Thyroid gland (tissue), 4 donors: ENCODE data around the gene JPH4. TPM values are rescaled to one million over a fixed set of nuclear protein-coding genes. Genes with fewer than 3 reads are reported as not detected.
"Not testable (repeated sequence)": the region's sequence is repeated elsewhere in the genome, so short reads cannot be mapped to it uniquely, and the experiment has no call there.

Experiments used
- DNase-seq, 2 donors: peaks; one replicate each; pipeline ENCODE4 v3.0.0-alpha.2; 2019
- H3K27ac ChIP-seq, 3 donors: fragments of 200-600 bp; sonication (generic); 1 replicate in 2 of 3; 2 replicates in 1 of 3; pipeline ENCODE4 v1.5.1; 2016 to 2019; ENCODE audit warnings: mild to moderate bottlenecking in 1 of 3, moderate library complexity in 1 of 3
- H3K27me3 ChIP-seq: fragments of 200-600 bp; sonication (generic); one replicate; pipeline ENCODE4 v1.5.1; 2019
- H3K36me3 ChIP-seq, 2 donors: fragments of 200-600 bp; sonication (generic); one replicate each; pipeline ENCODE4 v1.5.1; 2016 to 2019
- H3K4me1 ChIP-seq, 2 donors: fragments of 200-600 bp; sonication (generic); one replicate each; pipeline ENCODE4 v1.5.1; 2017 to 2019
- H3K4me3 ChIP-seq, 3 donors: fragments of 200-600 bp; sonication (generic); replicated peaks in 1 of 3; 1 replicate in 2 of 3; 2 replicates in 1 of 3; pipeline ENCODE4 v1.5.1; 2016; ENCODE audit warnings: mild to moderate bottlenecking in 1 of 3
- H3K9me3 ChIP-seq: fragments of 200-600 bp; sonication (generic); one replicate; pipeline ENCODE4 v1.5.1; 2017
- POLR2A ChIP-seq, 2 donors: fragments of 450-650 bp; IDR thresholded peaks; one replicate each; pipeline ENCODE4 v1.6.1; 2017; ENCODE audit warnings: antibody characterized with exemption in 2 of 2, mild to moderate bottlenecking in 2 of 2, moderate library complexity in 1 of 2
- WGBS, 2 donors: methylation state at CpG; one replicate each; pipeline ENCODE4 v1.1.5; 2017; 5-methylcytosine and 5-hydroxymethylcytosine counted together
- intact Hi-C: fragments of 100-400 bp; cut with DNase I; formaldehyde crosslinking; loops from one replicate; pipeline ENCODE4 v1.15.1; 2023
- total RNA-seq, 4 donors: library from RNA; depleted of rRNA; stranded (reverse); fragments of >200 nt; gene quantifications; one replicate each; pipeline ENCODE4 v1.2.3, GENCODE V29; 2016
- TF ChIP-seq, protein P1 (sequence below), 6 experiments: fragments of 200-600 bp in 3 of 6; fragments of 450-650 bp in 3 of 6; sonication (generic) in 3 of 6; IDR thresholded peaks; one replicate each; pipeline ENCODE4 v1.5.1; 2016 to 2019; ENCODE audit warnings: antibody characterized with exemption in 6 of 6, mild to moderate bottlenecking in 2 of 6, inconsistent platforms in 1 of 6, moderate library complexity in 1 of 6

Gene JPH4
- total RNA-seq, 4 donors from 2014 or later = 0.11 to 0.54 (median 0.27) TPM; not detected in 1

DNA sequence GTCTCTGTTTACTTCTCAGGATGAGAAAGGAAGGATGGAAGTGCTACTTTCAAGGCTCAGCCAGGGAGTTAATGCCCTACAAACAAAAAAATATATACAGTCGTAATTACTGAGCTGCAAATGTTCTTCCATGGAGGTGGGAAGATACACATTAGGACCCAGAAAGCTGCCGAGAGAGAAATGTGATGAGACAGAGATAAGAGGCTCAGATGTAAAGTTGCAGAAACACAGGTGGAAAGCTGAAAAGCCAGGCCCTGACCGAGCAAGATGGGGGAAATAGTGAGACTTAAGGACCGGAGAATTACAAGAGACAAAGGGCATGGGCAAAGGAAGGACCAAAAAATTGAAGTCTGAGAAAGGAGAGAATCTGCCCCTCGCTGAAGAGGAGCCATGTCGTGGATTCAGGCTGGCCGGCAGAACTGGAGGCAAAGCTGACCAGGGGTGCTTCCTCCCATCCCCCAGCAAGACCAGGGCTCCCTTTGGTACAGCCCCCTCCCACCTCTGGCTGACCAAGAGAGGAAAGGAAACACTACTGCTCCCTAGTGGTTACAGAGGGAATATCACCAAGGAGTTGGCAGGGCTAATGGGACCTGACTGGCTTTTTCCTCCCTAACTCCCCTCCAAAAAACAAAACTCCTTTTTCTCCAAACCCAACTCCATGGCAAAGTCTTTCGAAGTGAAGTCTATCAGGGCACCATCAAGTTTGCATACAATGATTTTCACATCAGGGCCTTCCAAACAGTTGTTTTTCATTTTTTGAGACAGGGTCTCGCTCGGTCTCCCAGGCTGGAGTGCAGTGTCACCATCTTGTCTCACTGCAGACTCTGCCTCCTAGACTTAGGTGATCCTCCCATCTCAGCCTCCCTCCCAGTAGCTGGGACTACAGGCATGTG is 39.1 kb downstream of the JPH4 start:
- Histone ChIP-seq H3K27me3 (no peaks in the 10 kb centered on the region), H3K36me3 (no peaks in the 10 kb centered on the region), H3K9me3 (no peaks in the 10 kb centered on the region), H3K27ac (no peak overlapping the region), H3K4me1 (no peaks in the 10 kb centered on the region), H3K4me3 (no peak overlapping the region)
- 39 to 40% methylated on average over 10 of the region's 10 CpGs for WGBS, 2 donors
- intact Hi-C loops = no loop called here
- DNase-seq = no peak
- TF ChIP-seq, protein P1, sequence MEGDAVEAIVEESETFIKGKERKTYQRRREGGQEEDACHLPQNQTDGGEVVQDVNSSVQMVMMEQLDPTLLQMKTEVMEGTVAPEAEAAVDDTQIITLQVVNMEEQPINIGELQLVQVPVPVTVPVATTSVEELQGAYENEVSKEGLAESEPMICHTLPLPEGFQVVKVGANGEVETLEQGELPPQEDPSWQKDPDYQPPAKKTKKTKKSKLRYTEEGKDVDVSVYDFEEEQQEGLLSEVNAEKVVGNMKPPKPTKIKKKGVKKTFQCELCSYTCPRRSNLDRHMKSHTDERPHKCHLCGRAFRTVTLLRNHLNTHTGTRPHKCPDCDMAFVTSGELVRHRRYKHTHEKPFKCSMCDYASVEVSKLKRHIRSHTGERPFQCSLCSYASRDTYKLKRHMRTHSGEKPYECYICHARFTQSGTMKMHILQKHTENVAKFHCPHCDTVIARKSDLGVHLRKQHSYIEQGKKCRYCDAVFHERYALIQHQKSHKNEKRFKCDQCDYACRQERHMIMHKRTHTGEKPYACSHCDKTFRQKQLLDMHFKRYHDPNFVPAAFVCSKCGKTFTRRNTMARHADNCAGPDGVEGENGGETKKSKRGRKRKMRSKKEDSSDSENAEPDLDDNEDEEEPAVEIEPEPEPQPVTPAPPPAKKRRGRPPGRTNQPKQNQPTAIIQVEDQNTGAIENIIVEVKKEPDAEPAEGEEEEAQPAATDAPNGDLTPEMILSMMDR (IDR thresholded peaks at IDR 0.05) = peak; percentile 45 to 80 (median 56)
- no peak for TF ChIP-seq POLR2A (IDR thresholded peaks at IDR 0.05)

DNA sequence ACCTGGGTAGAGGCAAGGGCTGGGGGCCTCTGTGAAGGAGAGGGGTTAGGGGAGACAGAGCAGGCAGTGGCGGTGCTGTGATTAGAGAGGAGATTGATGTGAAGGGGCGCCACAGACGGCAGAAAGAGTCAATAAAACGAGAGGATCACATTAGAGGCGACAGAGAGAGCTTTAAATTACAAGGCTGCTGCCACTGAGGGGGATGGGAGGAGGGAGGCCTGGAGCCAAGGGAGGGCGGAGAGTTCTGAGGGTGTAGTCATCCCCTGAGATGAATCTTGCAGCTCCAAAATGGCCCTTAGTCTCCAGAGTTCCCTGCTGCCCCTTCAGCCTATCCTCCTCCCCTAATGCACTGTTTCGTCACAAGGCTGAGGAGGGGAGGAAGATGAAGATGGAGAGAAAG is 39.8 kb downstream of the JPH4 start:
- Histone ChIP-seq H3K27ac (no peak overlapping the region), H3K4me3 (no peak overlapping the region), H3K9me3 (no peaks in the 10 kb centered on the region), H3K4me1 (no peaks in the 10 kb centered on the region), H3K27me3 (no peaks in the 10 kb centered on the region), H3K36me3 (no peaks in the 10 kb centered on the region)
- 53 to 54% methylated on average over 7 of the region's 7 CpGs for WGBS, 2 donors
- no peak for DNase-seq
- TF ChIP-seq, protein P1 (IDR thresholded peaks at IDR 0.05) = no peak
- intact Hi-C loops = no loop called here

DNA sequence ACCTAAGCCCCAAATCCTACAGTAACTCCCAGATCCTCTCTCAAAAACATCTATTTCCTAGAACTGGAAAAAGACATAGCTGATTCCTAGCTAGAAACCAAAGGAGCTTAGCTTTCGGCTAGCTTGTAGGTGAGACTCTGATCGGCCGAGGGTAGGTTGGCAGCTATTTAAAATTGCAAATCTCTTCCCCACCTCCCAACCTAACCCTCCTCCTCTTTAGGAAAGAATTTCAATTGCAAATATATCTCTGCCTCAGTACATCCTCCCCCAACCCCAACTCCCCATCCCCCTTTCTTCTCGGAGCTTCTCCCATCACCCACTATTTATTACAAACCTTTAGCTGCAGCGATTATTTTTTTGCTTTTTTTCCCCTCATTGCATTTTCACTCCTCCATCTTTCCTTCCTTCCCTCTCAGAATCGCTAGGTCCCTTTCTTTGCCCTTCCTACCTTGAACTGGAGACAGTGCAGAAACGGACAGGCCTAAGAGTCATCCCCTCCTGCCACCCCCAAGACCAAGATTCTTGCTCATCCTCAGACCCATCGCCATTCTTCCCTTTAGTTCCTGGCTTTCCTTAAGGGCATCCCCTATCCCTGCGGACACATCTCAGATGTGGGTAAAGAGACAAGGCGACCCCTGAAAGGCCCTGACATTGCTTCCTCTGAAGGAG is 40.4 kb downstream of the JPH4 start:
- Histone ChIP-seq H3K9me3 (no peaks in the 10 kb centered on the region), H3K36me3 (no peaks in the 10 kb centered on the region), H3K4me3 (no peak overlapping the region), H3K4me1 (no peaks in the 10 kb centered on the region), H3K27ac (no peak overlapping the region), H3K27me3 (no peaks in the 10 kb centered on the region)
- no peak for TF ChIP-seq POLR2A (IDR thresholded peaks at IDR 0.05)
- TF ChIP-seq, protein P1 (IDR thresholded peaks at IDR 0.05) = no peak
- no peak for DNase-seq
- 62 to 65% methylated on average over 10 of the region's 10 CpGs for WGBS, 2 donors
- intact Hi-C loops = no loop called here

DNA sequence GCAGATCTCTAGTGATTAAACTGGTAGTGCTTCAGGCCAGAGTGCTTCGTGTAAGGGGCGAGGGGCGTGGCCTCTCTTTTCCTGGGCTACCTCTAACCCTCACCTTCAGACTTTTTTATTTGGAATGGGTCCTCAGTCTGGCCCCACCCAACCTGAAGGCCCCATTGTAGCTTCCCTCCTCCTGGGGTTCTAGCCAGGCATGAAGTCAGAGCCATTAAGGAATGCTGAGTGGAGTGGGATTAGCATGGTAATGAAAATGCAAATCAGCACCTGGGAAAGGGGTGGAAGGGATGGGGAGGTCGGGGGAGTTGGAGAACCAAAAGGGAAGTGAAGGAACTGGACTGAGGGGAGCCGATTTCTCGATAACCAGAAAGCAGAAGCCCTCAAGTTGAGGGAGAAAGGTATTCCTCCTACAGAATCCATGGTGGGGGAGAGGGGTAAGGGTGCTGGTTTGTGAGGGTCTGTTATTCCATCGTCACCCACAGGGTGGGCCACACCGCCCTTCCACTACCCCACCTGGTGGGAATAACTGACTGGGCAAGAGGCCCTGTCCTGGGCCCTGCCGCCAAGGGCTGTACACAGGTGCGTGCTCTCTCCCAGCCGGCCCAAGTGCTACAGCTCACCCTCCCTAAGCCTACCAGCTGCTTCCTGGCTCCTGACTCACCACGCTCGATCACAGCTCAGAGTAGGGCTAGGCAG is 41.1 kb downstream of the JPH4 start:
- H3K27ac ChIP-seq = no peak overlapping the region
- no peaks in the 10 kb centered on the region for H3K27me3 ChIP-seq
- H3K36me3 ChIP-seq = no peaks in the 10 kb centered on the region
- no peak overlapping the region for H3K4me3 ChIP-seq
- intact Hi-C loops = no loop called here
- no peaks in the 10 kb centered on the region for H3K9me3 ChIP-seq
- 57 to 60% methylated on average over 13 of the region's 13 CpGs for WGBS, 2 donors
- no peak for TF ChIP-seq POLR2A (IDR thresholded peaks at IDR 0.05)
- TF ChIP-seq, protein P1 (IDR thresholded peaks at IDR 0.05) = no peak
- H3K4me1 ChIP-seq = no peaks in the 10 kb centered on the region
- DNase-seq = no peak

DNA sequence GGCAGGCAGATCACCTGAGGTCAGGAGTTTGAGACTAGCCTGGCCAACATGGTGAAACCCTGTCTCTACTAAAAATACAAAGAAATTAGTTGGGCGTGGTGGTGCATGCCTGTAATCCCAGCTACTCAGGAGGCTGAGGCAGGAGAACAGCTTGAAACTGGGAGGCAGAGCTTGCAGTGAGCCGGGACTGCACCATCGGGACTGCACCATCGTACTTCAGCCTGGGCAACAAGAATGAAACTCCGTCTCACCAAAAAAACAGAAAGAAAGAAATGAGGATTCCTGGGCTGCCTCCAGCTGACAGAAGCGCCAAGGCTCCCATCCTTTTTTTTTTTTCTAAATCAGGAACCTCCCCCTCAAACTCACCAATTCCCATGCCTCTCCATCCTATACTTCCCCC is 41.7 kb downstream of the JPH4 start:
- H3K27ac ChIP-seq, H3K9me3 ChIP-seq, H3K27me3 ChIP-seq, intact Hi-C loops, H3K4me1 ChIP-seq, DNase-seq, H3K4me3 ChIP-seq, H3K36me3 ChIP-seq: not testable (repeated sequence)
- WGBS, 2 donors = 85 to 89% methylated on average over 6 of the region's 6 CpGs
